Measurements from ENCODE around the gene ITGB4. TPM values are rescaled to one million over a fixed set of nuclear protein-coding genes. Genes with fewer than 3 reads are reported as not detected.

The ITGB4 gene
- total RNA-seq, 1 donor from 2014 or later, result not detected

DNA sequence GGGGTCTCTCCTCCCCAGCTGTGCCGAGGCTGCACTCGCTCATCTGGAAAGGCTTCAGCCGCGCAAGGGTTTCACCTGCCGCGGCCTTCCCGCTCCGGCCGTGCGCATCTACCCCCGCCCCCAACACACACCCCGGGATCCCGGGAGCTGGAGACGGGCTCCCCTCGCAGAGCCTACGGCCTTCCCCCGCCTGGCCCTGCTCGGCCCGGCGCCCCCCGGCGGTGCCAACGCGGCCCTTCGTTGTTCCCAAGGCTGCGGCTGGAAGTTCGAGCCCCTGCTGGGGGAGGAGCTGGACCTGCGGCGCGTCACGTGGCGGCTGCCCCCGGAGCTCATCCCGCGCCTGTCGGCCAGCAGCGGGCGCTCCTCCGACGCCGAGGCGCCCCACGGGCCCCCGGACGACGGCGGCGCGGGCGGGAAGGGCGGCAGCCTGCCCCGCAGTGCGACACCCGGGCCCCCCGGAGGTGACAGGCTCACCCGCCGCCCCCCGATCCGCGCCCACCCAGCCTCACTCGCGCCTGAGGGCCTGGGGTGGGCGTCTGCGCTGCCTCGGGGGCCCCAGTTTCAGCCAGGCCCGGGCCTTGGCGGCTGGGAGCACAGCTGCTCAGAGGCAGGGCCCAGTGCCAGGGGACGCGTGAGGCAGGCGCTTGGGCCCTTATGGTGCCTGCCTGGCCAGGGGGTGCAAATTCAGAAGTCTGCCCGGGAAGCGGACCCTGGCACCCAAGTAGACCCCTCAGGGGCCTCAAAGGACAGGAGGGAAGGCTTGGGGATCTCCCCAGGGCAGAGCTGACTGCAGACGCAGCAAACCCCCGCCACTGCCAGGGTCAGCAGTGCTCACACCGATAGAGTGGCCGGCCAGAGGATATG, 32.5 kb downstream of the ITGB4 start:
- H3K27ac ChIP-seq, result no peak overlapping the region
- TF ChIP-seq, protein P1, sequence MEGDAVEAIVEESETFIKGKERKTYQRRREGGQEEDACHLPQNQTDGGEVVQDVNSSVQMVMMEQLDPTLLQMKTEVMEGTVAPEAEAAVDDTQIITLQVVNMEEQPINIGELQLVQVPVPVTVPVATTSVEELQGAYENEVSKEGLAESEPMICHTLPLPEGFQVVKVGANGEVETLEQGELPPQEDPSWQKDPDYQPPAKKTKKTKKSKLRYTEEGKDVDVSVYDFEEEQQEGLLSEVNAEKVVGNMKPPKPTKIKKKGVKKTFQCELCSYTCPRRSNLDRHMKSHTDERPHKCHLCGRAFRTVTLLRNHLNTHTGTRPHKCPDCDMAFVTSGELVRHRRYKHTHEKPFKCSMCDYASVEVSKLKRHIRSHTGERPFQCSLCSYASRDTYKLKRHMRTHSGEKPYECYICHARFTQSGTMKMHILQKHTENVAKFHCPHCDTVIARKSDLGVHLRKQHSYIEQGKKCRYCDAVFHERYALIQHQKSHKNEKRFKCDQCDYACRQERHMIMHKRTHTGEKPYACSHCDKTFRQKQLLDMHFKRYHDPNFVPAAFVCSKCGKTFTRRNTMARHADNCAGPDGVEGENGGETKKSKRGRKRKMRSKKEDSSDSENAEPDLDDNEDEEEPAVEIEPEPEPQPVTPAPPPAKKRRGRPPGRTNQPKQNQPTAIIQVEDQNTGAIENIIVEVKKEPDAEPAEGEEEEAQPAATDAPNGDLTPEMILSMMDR (IDR thresholded peaks at IDR 0.05), result peak; percentile 70
- TF ChIP-seq EZH2 (IDR thresholded peaks at IDR 0.05), result no peak
- peaks cover 9% of the 10 kb centered on the region for H3K4me1 ChIP-seq
- DNase-seq (ENCODE audit: low spot score), result peak; percentile 89
- no peaks in the 10 kb centered on the region for H3K9me3 ChIP-seq (ENCODE audit: low read depth)
- H3K4me3 ChIP-seq, result peak overlapping the region; percentile 46
- no peak overlapping the region for H3K9ac ChIP-seq
- H3K79me2 ChIP-seq (ENCODE audit: low read depth), result no peaks in the 10 kb centered on the region
- no peaks in the 10 kb centered on the region for H3K36me3 Mint-ChIP-seq
- H3K4me3 Mint-ChIP-seq, result no peak overlapping the region
- peaks cover 26% of the 10 kb centered on the region for H3F3A ChIP-seq (ENCODE audit: low read depth)
- H3K36me3 ChIP-seq, result no peaks in the 10 kb centered on the region
- peaks cover 10% of the 10 kb centered on the region for H3K27me3 Mint-ChIP-seq (ENCODE audit: insufficient read depth, low read depth)
- peak overlapping the region; percentile 98 for H2AFZ ChIP-seq (replicated peaks)
- peaks cover 14% of the 10 kb centered on the region for H3K4me1 Mint-ChIP-seq
- peak overlapping the region; percentile 80 for H3K4me2 ChIP-seq
- H4K20me1 ChIP-seq (ENCODE audit: low read depth), result no peaks in the 10 kb centered on the region
- H3K27ac Mint-ChIP-seq, result no peak overlapping the region
- H3K9me3 Mint-ChIP-seq, result no peaks in the 10 kb centered on the region
- H3K27me3 ChIP-seq, result peaks cover 6% of the 10 kb centered on the region

DNA sequence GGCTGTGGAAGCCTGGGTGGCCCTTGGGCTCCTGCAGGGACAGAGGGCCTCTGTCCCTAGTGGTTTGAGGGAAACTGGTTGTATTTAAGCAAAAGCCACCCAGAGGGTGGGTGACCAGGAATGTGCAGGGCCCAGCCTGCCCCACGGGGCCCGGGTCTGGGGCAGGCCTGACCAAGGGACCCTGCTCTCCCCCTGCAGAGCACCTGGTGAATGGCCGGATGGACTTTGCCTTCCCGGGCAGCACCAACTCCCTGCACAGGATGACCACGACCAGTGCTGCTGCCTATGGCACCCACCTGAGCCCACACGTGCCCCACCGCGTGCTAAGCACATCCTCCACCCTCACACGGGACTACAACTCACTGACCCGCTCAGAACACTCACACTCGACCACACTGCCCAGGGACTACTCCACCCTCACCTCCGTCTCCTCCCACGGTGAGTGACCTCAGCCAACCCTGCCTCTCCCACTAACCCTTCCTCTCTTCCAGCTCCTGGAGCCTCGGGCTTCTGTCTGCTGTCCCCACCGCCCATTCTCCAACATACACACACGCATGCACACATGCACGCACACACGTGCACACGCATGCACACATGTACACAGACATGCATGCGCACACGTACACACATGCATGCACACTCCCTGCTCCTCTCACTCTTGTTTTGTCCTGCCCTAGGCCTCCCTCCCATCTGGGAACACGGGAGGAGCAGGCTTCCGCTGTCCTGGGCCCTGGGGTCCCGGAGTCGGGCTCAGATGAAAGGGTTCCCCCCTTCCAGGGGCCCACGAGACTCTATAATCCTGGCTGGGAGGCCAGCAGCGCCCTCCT, 33.3 kb downstream of the ITGB4 start:
- no peak for DNase-seq (ENCODE audit: low spot score)
- no peaks in the 10 kb centered on the region for H3K9me3 ChIP-seq (ENCODE audit: low read depth)
- H3K4me2 ChIP-seq, result peak overlapping the region; percentile 80
- peaks cover 6% of the 10 kb centered on the region for H3K27me3 ChIP-seq
- TF ChIP-seq EZH2 (IDR thresholded peaks at IDR 0.05) (no peak), EZH2phosphoT487 (IDR thresholded peaks at IDR 0.05) (no peak)
- TF ChIP-seq, protein P1 (IDR thresholded peaks at IDR 0.05), result no peak
- no peaks in the 10 kb centered on the region for H3K79me2 ChIP-seq (ENCODE audit: low read depth)
- H3F3A ChIP-seq (ENCODE audit: low read depth), result peaks cover 22% of the 10 kb centered on the region
- no peaks in the 10 kb centered on the region for H3K36me3 Mint-ChIP-seq
- H4K20me1 ChIP-seq (ENCODE audit: low read depth), result no peaks in the 10 kb centered on the region
- no peak overlapping the region for H3K4me3 ChIP-seq
- H3K27ac Mint-ChIP-seq, result peak overlapping the region; percentile 5
- H3K36me3 ChIP-seq, result no peaks in the 10 kb centered on the region
- H3K27me3 Mint-ChIP-seq (ENCODE audit: insufficient read depth, low read depth), result peaks cover 10% of the 10 kb centered on the region
- H3K9ac ChIP-seq, result no peak overlapping the region
- H3K9me3 Mint-ChIP-seq, result no peaks in the 10 kb centered on the region
- peaks cover 9% of the 10 kb centered on the region for H3K4me1 ChIP-seq
- H3K4me1 Mint-ChIP-seq, result peaks cover 14% of the 10 kb centered on the region
- no peak overlapping the region for H3K27ac ChIP-seq
- no peak overlapping the region for H2AFZ ChIP-seq (replicated peaks)
- H3K4me3 Mint-ChIP-seq, result peak overlapping the region; percentile 5

DNA sequence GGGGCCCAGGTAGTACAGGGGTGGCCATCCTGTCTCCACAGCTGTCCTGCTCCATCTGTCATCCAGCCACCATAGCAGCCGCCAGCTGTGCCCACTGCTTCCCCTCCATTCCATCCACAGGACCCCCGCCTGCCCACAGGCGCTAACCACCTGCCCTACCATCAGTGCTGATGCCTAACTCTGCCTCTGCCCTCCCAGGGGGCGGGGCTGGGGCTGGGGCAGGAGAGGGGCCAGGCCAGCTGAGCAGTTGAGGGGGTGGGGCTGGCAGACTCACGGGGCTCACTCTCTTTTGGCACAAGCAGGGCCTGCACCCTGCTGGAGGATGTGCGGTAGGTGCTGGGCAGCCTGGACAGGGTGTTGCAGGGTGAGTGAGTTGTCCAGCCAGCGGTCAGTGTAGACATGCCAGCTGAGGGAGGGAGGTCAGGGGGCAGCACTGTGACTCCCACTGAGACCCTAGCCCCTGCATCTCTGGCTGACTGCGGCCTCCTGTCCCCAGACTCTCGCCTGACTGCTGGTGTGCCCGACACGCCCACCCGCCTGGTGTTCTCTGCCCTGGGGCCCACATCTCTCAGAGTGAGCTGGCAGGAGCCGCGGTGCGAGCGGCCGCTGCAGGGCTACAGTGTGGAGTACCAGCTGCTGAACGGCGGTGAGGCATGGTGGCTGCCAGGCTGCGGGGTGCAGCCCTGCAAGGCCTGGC, 34.1 kb downstream of the ITGB4 start:
- Mint-ChIP-seq H3K36me3 (no peaks in the 10 kb centered on the region), H3K4me1 (peaks cover 10% of the 10 kb centered on the region), H3K4me3 (no peak overlapping the region), H3K27me3 (ENCODE audit: insufficient read depth, low read depth) (peaks cover 10% of the 10 kb centered on the region), H3K27ac (no peak overlapping the region), H3K9me3 (no peaks in the 10 kb centered on the region)
- Histone ChIP-seq H3F3A (ENCODE audit: low read depth) (peaks cover 21% of the 10 kb centered on the region), H3K4me3 (no peak overlapping the region), H3K4me2 (no peak overlapping the region), H3K27me3 (peaks cover 6% of the 10 kb centered on the region), H3K79me2 (ENCODE audit: low read depth) (no peaks in the 10 kb centered on the region), H3K9ac (no peak overlapping the region), H3K36me3 (no peaks in the 10 kb centered on the region), H3K4me1 (peaks cover 9% of the 10 kb centered on the region), H3K27ac (no peak overlapping the region), H4K20me1 (ENCODE audit: low read depth) (no peaks in the 10 kb centered on the region), H3K9me3 (ENCODE audit: low read depth) (no peaks in the 10 kb centered on the region), H2AFZ (replicated peaks) (no peak overlapping the region)
- no peak for DNase-seq (ENCODE audit: low spot score)
- no peak for TF ChIP-seq EZH2 (IDR thresholded peaks at IDR 0.05)
- TF ChIP-seq, protein P1 (IDR thresholded peaks at IDR 0.05), result no peak
- no peak for TF ChIP-seq EZH2phosphoT487 (IDR thresholded peaks at IDR 0.05)

Measured in neural progenitor cell (in vitro differentiated cells).